Regular cardiac myocyte (primary cell): ENCODE data around the gene RET. TPM values are rescaled to one million over a fixed set of nuclear protein-coding genes. Genes with fewer than 3 reads are reported as not detected.

Experiments
- total RNA-seq: library from RNA; depleted of rRNA; stranded (reverse); fragments of >200 nt; gene quantifications from 2 replicates; pipeline ENCODE4 v1.2.3, GENCODE V29; 2014

RET gene
- 0.28 and 0.58 TPM in 2 replicates for total RNA-seq

DNA sequence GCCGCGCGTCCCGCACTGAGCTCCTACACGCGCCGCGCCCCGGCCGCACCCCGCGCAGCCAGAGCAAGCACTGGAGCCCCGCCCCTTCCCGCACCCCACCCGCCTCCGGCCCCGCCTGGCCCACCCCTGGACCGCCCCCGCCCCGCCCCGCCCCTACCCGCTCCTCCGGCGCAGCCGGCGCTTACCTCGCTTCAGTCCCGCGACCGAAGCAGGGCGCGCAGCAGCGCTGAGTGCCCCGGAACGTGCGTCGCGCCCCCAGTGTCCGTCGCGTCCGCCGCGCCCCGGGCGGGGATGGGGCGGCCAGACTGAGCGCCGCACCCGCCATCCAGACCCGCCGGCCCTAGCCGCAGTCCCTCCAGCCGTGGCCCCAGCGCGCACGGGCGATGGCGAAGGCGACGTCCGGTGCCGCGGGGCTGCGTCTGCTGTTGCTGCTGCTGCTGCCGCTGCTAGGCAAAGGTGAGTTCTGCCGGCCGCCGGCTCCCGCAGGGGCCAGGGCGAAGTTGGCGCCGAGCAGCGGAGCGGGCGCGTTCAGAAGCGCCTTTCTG lies at the start of gene RET:
TSS of gene RET (plus strand) at position 194 of the 545 bp plus-strand sequence. CDS start at position 384, 190 bp downstream.

GRCh38 chr10:43138021-43138756 lies 61.3 kb downstream of the RET start, which contains the start of gene CSGALNACT2:
CSGALNACT2 (plus strand) TSS chr10:43138445; CDS start chr10:43155150, 16,705 bp downstream.

Other genes with a start within 250 kb of the RET start
- gene CSGALNACT2, start 61.4 kb downstream of the RET start, total RNA-seq: 41.2 and 44.0 TPM in 2 replicates
- gene RASGEF1A, start 190.0 kb downstream of the RET start, total RNA-seq: 0.77 and 2.0 TPM in 2 replicates